AG04449 (cell line): ENCODE measurements around the gene RBM12.

Experiments
- CTCF ChIA-PET: fragments of 350-600 bp; formaldehyde crosslinking; extraction: SDS; loops from one replicate; lab custom pipeline; 2021; ENCODE audit warnings: antibody characterized with exemption; lab: Yijun Ruan, JAX
- POLR2A ChIA-PET: fragments of 400-600, 350-600 bp; formaldehyde crosslinking; extraction: SDS; loops from one replicate; lab custom pipeline; 2020; ENCODE audit warnings: antibody characterized with exemption, inconsistent platforms; lab: Yijun Ruan, JAX
- DNase-seq: peaks from one replicate; pipeline ENCODE4 v3.0.0-alpha.2; 2010; ENCODE audit warnings: low read depth, low spot score
- H3K4me3 ChIP-seq: 2 replicates; pipeline ENCODE4 v1.5.1; 2011; ENCODE audit warnings: low read depth, mild to moderate bottlenecking, control low read depth, low read length
- TF ChIP-seq, protein P1 (sequence below): IDR thresholded peaks from one replicate; pipeline ENCODE4 v1.5.1; 2011; ENCODE audit warnings: mild to moderate bottlenecking, moderate library complexity, low read length, control low read depth, inconsistent platforms; ENCODE audit not compliant: insufficient read depth; ENCODE audit errors: missing control alignments

RBM12 gene

DNA sequence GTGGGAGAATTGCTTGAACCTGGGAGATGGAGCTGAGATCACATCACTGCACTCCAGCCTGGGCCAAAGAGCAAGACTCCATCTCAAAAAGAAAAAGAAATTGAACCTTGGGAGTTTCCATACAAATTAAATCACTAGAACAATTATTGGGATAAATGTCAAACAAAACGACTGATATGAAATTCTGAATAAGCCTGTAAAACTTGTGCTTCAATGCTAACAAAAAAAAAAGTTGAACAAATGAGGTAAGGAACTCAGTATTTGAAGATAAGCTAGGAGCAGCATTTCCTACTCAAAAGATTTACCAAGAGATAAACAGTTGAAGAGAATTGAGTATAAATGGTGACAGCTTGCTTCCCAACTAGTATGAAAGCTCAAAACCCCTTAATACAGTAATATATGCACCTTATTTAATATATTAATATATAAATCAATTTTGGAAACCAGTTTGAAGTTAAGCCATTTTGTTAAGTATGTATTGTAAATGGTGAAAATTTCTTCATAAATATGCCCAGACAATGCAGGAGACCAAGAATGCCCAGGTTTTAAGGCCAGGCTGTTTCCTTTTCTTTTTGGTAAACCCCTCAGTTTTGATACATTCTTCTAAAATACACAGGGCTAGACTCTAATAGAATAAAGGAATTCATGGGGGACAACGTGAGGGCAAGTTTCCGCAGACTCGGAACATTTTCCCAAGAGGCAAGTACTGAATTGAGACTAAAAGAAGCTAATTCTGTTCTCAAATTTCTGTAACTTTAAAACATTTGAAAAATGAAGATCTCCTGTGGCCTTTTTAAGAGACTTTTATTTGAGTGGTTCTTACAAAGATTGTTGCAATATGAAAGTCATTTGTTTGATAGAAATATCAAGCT lies 38.4 kb upstream of the RBM12 start:
- TF ChIP-seq, protein P1, sequence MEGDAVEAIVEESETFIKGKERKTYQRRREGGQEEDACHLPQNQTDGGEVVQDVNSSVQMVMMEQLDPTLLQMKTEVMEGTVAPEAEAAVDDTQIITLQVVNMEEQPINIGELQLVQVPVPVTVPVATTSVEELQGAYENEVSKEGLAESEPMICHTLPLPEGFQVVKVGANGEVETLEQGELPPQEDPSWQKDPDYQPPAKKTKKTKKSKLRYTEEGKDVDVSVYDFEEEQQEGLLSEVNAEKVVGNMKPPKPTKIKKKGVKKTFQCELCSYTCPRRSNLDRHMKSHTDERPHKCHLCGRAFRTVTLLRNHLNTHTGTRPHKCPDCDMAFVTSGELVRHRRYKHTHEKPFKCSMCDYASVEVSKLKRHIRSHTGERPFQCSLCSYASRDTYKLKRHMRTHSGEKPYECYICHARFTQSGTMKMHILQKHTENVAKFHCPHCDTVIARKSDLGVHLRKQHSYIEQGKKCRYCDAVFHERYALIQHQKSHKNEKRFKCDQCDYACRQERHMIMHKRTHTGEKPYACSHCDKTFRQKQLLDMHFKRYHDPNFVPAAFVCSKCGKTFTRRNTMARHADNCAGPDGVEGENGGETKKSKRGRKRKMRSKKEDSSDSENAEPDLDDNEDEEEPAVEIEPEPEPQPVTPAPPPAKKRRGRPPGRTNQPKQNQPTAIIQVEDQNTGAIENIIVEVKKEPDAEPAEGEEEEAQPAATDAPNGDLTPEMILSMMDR = no peak
- CTCF ChIA-PET = interaction anchor here (0.6 to 2.3 kb wide), 7 partner anchors 8 to 251 kb away, joined by 3 to 6 read pairs (median 3); partner anchors contain the start of gene SCAND1

GRCh38 chr20:35702051-35702823 lies 37.5 kb upstream of the RBM12 start:
- no peak overlapping the region for H3K4me3 ChIP-seq
- ChIA-PET POLR2A (interaction anchor here (0.5 to 1.5 kb wide), 2 partner anchors 40 to 183 kb away, joined by 3 to 8 read pairs; partner anchors contain the start of gene RBM39), CTCF (interaction anchor here (0.6 to 2.3 kb wide), 5 partner anchors 9 to 182 kb away, joined by 3 to 6 read pairs (median 3); no protein-coding TSS in a partner anchor)
- TF ChIP-seq, protein P1 = no peak
- DNase-seq = no peak

More for the DNA sequence above, 38.4 kb upstream of the RBM12 start:
- H3K4me3 ChIP-seq = no peak overlapping the region
- no peak for DNase-seq
- POLR2A ChIA-PET = interaction anchor here (1.5 kb wide), 1 partner anchor 39 kb away, joined by 8 read pairs; the partner anchor contains the start of gene RBM39

GRCh38 chr20:35700625-35701148 lies 36.0 kb upstream of the RBM12 start:
- DNase-seq = no peak
- POLR2A ChIA-PET = interaction anchor here (1.4 kb wide), 1 partner anchor 184 kb away, joined by 5 read pairs; no protein-coding TSS in a partner anchor
- CTCF ChIA-PET = interaction anchor here (1.0 to 1.7 kb wide), 2 partner anchors 10 to 184 kb away, joined by 3 to 6 read pairs; no protein-coding TSS in a partner anchor
- H3K4me3 ChIP-seq = peak overlapping the region; percentile 98; the same call in 1 of the 2 replicates
- TF ChIP-seq, protein P1 = no peak

DNA sequence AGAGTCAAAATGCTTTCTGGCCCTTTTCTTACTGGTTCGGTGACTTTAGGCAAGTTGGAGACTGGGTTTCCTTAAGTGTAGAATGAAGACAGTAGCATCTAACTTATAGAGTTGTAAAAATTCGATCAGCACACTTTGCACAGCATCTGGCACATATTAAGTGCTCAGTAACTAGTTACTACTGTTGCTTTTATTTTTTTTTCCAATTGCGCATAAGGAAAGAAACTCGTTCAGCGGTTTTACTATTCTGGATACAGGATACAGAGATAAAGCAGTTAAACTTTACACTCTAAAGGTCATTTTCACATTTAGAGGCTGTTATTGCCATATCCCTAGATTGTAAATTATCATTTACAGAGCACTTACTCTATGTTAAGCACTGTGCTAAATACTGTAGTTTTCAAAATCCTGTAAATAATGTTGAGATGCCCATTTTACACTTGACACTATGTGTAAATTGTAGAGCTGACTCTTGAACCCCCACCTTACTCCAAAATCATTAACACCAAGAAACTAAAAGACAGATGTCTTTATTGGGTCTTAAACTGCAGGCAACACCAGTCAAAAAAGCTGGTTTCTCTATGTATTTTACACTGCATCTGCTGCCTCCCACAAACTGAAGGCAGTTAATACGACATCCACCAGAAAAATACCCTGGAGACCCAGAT lies 35.4 kb upstream of the RBM12 start:
- DNase-seq = no peak
- POLR2A ChIA-PET = interaction anchor here (1.0 to 1.4 kb wide), 2 partner anchors 11 to 184 kb away, joined by 4 to 5 read pairs; no protein-coding TSS in a partner anchor
- H3K4me3 ChIP-seq = peak overlapping the region; percentile 98
- CTCF ChIA-PET = interaction anchor here (0.6 to 1.7 kb wide), 4 partner anchors 10 to 185 kb away, joined by 3 to 6 read pairs (median 3); no protein-coding TSS in a partner anchor
- TF ChIP-seq, protein P1 = no peak

GRCh38 chr20:35699127-35699956 lies 34.6 kb upstream of the RBM12 start, which contains the start of the genes NFS1 and ROMO1:
TSS of gene NFS1 (minus strand) at chr20:35699352. CDS start at chr20:35699288, 64 bp downstream.
TSS of gene ROMO1 (plus strand) at chr20:35699405. CDS start at chr20:35699633, 228 bp downstream.
- TF ChIP-seq, protein P1 = peak; percentile 40
- ChIA-PET POLR2A (interaction anchor here (1.0 to 1.4 kb wide), 3 partner anchors 12 to 185 kb away, joined by 3 to 5 read pairs (median 4); no protein-coding TSS in a partner anchor), CTCF (interaction anchor here (0.6 to 1.7 kb wide), 3 partner anchors 9 to 185 kb away, joined by 3 to 6 read pairs (median 3); no protein-coding TSS in a partner anchor)
- H3K4me3 ChIP-seq = peak within 1 kb of the TSS; percentile 98
- DNase-seq = no peak
